ENCODE measurements around the gene TNS1.

Gene TNS1

GRCh38 chr2:217849154-217849975, 153.4 kb downstream of the TNS1 start:
- DNase-seq (ENCODE audit: low spot score) = no peak

DNA sequence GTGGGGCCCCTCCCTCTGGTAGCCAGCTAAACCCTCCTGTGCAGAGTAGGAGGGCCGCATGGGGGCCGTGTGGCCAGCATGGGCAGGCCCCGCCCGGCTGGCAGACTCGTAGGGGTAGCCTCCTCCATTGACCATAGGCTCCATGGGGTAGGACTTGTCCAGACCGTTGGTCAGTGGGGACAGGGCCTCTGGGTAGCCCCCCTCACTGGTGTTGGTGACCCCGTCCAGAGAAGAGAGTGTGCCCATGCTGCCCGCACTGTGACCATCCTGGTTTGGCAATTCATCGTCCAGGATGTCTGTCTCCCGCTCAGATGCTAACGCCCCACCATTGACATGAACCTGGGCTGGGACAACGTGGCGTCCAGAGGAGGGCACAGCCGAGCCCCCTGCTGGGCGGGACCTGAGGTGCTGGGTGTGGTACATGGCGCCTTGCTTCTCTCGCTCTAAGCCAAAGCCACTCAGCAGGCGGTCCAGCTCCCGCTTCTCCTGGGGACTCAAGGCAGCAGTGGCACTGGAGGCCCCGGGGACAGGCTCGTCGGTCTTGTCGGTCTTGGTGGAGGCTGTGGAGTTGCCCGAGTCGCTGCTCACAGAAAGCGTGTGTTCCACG, 154.3 kb downstream of the TNS1 start:
- no peak for DNase-seq (ENCODE audit: low spot score)

- DNase-seq (ENCODE audit: low spot score) = no peak
Measured at GRCh38 chr2:217847552-217848350, 155.0 kb downstream of the TNS1 start.

DNA sequence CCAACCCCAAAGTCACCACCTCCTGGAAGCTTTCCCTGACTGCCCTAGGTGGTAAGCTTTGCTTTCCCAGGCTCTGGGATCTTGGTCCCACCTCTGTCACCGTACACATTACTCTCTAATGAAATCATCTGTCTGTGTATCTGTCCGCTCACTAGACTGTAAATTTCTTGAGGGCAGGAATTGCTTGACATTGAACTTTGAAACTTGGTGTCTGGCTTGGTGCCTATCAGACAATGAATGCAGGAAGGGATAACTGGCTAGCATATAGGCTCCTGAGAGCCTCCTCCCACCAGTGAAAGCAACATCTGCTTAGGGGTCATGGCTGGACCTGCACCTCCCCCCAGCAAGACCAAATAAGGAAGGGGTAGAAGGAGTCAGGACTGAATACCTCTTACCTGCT, 155.7 kb downstream of the TNS1 start:
- no peak for DNase-seq (ENCODE audit: low spot score)

DNA sequence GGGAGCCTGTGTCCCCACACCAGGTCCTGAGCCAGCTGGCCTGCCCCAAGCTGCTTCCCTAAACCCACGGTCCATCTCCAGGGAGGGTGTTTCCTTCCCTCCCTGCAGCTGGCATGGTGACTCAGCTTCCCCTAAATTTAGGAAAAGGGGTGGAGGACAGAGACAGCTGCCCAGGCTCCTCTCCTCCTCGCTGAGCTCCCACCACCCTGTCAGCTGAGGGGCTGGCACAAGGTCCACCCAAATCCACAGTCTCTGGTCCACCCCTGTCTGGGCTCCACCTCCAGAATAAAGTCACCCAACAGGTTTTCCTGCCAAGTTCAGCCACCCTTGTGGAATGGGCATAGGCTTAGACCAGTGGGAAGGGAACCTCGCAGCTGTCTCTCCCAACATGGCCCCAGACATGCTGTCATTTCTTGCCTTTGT, 156.5 kb downstream of the TNS1 start:
- DNase-seq (ENCODE audit: low spot score) = no peak

- DNase-seq (ENCODE audit: low spot score) = no peak
Measured at GRCh38 chr2:217845301-217845700, 157.5 kb downstream of the TNS1 start.

- no peak for DNase-seq (ENCODE audit: low spot score)
Measured at GRCh38 chr2:217844696-217845095, 158.1 kb downstream of the TNS1 start.

GRCh38 chr2:217843324-217843723, 159.5 kb downstream of the TNS1 start:
- no peak for DNase-seq (ENCODE audit: low spot score)

GRCh38 chr2:217842017-217842416, 160.8 kb downstream of the TNS1 start:
- DNase-seq (ENCODE audit: low spot score) = no peak

GRCh38 chr2:217840522-217840921, 162.3 kb downstream of the TNS1 start:
- DNase-seq (ENCODE audit: low spot score) = no peak

DNA sequence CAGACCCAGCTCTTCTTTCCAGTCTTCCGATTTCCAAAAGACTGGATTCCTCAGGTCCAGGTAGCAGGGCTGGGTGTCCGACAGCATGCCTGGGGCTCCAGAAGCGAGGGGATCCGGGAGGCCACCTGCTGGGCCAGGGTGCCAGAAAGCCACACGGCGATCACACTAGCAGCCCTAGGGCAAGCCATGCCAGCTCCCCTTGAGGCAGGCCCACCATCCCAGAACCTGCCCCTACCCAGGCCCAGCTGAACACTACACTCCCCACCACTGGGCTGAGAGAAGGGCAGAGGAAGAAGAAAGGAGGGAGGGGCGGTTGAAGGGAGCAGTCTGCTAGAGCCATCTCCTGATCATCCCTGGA, 163.1 kb downstream of the TNS1 start:
- no peak for DNase-seq (ENCODE audit: low spot score)

GRCh38 chr2:217839073-217839749, 163.6 kb downstream of the TNS1 start:
- DNase-seq (ENCODE audit: low spot score) = no peak

- DNase-seq (ENCODE audit: low spot score) = no peak
Measured at GRCh38 chr2:217838409-217838831, 164.4 kb downstream of the TNS1 start.

DNA sequence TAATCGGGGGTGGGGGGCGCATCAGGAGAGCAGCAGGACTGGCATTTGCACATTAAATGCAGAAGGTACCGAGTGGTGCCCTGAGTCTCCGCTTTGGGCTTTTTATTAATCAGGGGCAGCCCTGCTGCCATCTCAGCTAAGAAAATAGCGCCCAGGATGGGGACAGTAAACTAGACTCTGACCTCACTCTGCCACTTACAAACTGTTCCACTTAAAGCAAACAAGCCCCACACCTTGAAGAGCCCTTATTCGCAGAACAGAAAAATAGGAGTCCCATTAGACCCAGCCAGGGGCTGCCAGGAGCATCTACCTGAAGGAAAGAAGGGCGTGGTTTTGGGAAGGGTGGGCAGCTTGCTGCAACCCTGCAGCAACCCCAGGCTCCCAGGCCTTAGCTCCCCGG, 165.3 kb downstream of the TNS1 start:
- DNase-seq (ENCODE audit: low spot score) = no peak

GRCh38 chr2:217836901-217837491, 165.8 kb downstream of the TNS1 start:
- DNase-seq (ENCODE audit: low spot score) = no peak

- no peak for DNase-seq (ENCODE audit: low spot score)
Measured at GRCh38 chr2:217835931-217836891, 166.6 kb downstream of the TNS1 start.

GRCh38 chr2:217834744-217835513, 167.9 kb downstream of the TNS1 start:
- DNase-seq (ENCODE audit: low spot score) = no peak

- DNase-seq (ENCODE audit: low spot score) = no peak
Measured at GRCh38 chr2:217834057-217834620, 168.7 kb downstream of the TNS1 start.

DNA sequence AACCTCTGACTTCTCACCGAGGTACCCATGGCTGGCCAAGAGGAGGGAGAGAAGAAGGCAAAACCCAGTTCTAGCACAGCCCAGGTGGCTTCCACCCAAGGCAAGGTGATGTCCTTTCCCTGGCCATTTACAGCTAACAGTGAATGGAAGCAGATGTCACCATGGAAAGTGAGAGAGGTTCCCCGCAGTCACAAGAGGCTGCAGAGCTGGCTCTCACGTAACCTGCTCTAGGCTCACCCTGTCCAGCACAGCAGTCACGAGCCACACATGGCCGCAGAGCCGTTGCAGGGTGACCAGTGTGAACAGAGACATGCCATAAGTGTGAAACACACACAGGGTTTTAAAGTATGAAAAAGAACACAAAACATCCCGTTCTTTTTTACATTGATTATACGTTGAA, 169.4 kb downstream of the TNS1 start:
- DNase-seq (ENCODE audit: low spot score) = no peak

GRCh38 chr2:217832987-217833386, 169.8 kb downstream of the TNS1 start:
- no peak for DNase-seq (ENCODE audit: low spot score)

All from activated CD4-positive, alpha-beta T cell treated with anti-CD3 and anti-CD28 coated beads, Interleukin-2, Interleukin-4, amounts not matched to agents 100 ng/mL and 50 ng/mL, durations not matched to agents 16 hours and 8 hours (primary cell).